NCI-H2196 (cell line): ENCODE data around the gene NDST1.

Experiments
- DNase-seq: peaks from one replicate; lab custom pipeline; 2025; ENCODE audit not compliant: unreplicated experiment; lab: John Stamatoyannopoulos, UW

Gene NDST1

DNA sequence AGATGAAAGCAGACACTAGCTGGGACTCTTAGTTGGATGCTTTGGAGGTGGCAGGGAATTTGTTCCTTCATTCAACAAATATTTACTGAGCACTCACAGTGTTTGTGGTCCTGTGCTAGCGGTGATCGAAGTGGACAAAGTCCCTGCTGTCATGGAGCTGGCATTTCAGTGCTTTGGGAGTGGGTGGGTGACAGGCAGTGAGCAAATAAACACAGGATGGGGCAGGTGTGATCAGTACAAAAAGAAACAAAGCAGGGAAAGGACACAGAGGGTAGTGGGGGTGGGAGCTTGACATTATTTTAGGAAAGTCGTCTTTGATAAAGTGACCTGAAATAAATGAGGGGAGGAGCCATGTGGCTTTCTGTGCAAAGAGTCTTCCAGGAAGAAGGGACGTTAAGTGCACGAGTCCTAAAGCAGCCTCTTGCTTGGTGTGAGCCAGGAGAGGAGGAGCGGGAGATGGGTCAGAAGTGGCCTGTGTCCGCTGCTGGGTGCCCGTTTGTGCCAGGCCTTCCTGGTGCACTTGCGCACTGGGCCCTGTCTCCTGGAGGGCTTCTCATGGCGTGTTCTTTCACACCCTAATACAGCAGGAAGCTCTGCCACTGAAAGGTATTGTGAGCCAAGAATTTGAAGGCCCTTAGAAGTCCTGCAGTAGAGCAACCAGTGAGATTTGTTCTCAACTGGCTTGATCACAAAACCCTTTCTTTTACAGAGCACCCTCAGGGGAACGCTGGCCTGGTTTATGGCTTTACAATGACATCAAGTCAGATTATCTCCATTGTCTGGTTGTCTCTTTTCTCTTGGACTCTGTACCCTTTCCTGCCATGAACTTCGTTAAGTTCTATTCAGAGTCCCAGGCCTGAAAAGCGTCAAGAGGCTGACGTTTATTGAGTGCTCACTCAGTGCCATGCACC, 14.8 kb downstream of the NDST1 start:
- peak; percentile 39 for DNase-seq

GRCh38 chr5:150523472-150524350, 15.8 kb downstream of the NDST1 start:
- DNase-seq: peak; percentile 35

- no peak for DNase-seq
These were observed 17.2 kb downstream of the NDST1 start for GRCh38 chr5:150525163-150525562.

DNA sequence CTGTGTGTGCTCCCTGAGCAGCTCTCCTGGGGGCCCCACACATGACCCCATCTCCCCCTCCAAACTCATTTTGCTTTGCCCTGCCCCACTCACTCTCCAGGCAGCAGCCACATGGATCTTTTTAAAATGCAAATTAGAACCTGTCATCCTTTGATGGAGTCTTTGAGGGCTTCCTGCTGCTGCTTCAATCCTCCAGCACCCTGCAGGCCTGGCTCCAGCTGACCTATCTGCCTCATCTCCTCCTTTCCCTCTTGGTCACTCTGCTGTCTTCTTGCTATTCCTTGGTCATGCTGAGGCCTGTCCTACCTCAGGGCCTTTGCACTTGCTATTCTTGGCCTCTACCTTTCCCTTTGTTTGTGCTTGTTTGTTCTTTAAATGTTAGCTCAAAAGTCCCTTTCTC, 17.9 kb downstream of the NDST1 start:
- no peak for DNase-seq

- no peak for DNase-seq
These were observed 19.1 kb downstream of the NDST1 start for GRCh38 chr5:150527038-150527437.

DNA sequence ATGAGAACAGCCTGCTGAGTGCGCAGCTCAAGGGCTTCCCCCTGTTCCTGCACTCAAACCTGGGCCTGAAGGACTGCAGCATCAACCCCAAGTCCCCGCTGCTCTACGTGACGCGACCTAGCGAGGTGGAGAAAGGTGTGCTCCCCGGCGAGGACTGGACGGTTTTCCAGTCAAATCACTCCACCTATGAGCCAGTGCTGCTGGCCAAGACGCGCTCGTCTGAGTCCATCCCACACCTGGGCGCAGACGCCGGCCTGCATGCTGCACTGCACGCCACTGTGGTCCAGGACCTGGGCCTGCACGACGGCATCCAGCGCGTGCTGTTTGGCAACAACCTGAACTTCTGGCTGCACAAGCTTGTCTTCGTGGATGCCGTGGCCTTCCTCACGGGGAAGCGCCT, 19.9 kb downstream of the NDST1 start:
- no peak for DNase-seq

GRCh38 chr5:150528924-150529546, 21.1 kb downstream of the NDST1 start:
- DNase-seq: no peak

- no peak for DNase-seq
These were observed 21.6 kb downstream of the NDST1 start for GRCh38 chr5:150529555-150529954.

DNA sequence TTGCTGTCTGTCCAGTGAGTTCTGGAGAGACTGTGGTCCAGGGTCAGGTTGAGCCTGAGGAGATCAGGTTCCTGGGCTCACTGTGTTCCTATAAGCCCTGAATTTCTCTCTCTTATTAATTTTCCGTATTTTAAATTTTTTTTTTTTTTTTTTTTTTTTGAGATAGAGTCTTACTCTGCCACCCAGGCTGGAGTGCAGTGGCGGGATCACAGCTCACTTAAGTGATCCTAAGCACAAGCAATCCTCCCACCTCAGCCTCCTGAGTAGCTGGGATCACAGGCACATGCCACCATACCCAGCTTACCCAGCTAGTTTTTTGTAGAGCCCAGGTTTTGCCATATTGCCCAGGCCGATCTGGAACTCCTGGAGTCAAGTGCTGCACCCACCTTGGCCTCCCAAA, 22.5 kb downstream of the NDST1 start:
- no peak for DNase-seq

GRCh38 chr5:150530951-150531588, 23.1 kb downstream of the NDST1 start:
- no peak for DNase-seq

DNA sequence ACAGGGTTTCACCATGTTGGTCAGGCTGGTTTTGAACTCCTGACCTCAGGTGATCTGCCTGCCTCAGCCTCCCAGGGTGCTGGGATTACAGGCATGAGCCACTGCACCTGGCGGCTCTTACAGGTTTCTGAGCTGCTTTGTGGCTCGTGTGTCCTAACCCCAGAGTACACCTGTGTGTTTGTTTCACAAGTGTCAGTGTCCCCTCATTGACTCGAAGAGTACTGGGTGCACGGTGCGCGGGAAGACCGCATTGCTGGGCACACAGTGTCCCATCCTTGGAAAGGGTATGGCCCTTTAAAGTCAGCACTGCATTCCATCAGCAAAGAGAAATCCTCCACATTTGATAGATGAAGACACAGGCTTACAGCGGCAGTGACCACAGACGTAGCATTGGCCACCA, 23.8 kb downstream of the NDST1 start:
- DNase-seq: no peak

DNA sequence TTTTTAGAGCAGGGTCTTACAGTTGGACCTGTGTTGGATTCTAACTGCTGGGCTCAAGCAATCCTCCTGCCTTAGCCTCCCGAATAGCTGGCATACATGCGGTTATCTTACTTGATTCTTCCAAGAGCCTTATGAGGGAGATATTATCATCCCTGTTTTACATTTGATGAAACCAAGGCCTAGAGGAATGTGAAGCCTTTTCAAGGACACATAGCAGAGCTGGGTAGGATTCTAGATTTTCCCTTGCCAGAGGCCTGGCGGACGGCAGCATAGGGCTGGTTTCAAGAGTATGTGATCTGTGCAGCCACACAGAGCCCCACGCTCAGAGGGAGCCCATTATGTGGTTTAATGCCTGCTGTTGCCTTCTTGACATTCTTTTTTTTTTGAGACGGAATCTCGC, 24.2 kb downstream of the NDST1 start:
- no peak for DNase-seq

GRCh38 chr5:150532996-150533395, 25.1 kb downstream of the NDST1 start:
- DNase-seq: no peak

DNA sequence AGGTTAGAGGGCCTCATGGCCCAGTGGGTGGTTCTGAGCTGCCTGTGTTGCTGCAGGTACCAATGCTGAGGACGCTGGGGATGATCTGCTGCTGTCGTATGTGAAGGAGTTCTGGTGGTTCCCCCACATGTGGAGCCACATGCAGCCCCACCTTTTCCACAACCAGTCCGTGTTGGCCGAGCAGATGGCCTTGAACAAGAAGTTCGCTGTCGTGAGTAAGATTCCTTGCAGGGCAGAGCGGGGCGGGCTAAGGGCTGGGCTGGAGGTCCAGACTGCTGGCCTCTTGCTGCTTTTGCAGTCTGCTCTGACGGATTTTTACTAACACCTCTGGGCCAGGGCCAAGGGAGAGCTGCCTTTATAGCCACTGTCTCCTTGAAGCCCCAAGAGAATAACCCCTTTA, 26.9 kb downstream of the NDST1 start:
- no peak for DNase-seq

DNA sequence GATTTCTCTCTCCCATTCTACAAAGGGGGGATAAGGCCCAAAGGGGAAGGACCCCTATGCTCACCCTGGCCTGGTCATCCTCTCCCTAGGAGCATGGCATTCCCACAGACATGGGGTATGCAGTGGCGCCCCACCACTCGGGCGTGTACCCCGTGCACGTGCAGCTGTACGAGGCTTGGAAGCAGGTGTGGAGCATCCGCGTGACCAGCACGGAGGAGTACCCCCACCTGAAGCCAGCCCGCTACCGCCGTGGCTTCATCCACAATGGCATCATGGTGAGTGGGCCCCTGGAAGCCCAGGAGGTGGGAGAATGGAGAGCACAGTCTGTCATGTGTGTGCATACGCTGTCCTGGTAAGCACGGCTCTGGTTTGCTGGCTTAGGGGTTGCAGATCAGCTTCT, 27.7 kb downstream of the NDST1 start:
- DNase-seq: no peak

DNA sequence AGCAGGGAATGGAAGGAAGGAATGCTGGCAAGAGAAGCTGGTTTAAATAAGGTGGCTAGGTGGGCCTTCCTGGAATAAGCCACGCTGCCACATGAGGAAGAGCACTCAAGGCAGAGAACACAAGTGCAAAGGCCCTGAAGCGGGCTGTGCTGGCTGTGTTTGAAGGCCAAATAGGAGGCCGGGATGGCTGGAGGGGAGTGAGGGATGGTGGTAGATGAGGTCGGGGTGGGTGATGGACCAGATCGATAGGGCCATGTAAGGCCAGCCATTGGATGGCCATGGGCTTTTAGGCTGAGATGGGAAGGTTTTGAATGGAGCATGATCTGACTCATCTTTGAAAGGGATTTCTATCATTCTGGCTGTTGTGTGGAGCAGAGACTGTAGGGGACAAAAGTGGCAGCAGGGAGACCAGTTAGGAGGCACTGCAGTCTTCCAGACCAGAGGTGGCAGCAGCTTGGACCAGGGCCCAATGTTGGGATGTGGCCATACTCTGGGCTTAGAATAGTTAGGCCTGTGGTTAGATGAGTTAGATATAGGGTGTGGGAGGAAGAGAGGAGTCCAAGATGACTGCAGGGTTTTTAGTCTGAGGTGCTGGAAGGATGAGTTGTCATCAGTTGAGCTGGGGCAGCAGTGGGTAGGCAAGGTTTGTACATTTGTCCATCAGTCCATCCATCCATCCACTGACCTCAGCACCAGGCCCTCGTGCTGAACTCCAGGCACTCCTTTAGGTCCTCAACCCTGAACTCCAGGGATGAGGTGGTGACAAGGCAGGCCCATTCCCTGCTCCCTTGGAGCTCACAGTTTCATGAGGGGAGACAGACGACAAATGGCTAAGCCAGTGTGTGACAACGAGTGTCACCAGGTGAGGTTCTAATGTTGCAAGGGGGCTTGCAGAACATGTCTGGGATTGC, 30.3 kb downstream of the NDST1 start:
- DNase-seq: no peak

DNA sequence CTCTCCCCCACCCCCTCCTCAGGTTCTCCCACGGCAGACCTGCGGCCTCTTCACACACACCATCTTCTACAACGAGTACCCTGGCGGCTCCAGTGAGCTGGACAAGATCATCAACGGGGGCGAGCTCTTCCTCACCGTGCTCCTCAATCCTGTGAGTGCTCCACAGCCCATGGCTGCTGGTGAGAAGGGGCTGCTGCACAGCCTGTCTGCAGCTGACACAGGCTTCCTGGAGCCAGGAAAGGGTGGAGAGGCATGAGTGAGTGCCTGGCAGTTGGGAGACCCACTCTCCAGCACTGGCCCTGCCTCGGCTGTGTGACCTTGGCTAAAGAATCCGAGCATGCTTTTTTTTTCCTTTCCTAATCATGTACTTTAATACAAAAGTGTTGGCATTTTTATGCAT, 31.3 kb downstream of the NDST1 start:
- DNase-seq: no peak

- no peak for DNase-seq
These were observed 32.1 kb downstream of the NDST1 start for GRCh38 chr5:150540042-150540441.

GRCh38 chr5:150540615-150541396, 32.9 kb downstream of the NDST1 start:
- DNase-seq: no peak

GRCh38 chr5:150541397-150541675, 33.4 kb downstream of the NDST1 start:
- no peak for DNase-seq
